ENCODE data around the gene ITIH4. TPM values are rescaled to one million over a fixed set of nuclear protein-coding genes. Genes with fewer than 3 reads are reported as not detected.

The ITIH4 gene
- total RNA-seq, 2 donors from 2014 or later = 21.8 to 24.5 TPM

DNA sequence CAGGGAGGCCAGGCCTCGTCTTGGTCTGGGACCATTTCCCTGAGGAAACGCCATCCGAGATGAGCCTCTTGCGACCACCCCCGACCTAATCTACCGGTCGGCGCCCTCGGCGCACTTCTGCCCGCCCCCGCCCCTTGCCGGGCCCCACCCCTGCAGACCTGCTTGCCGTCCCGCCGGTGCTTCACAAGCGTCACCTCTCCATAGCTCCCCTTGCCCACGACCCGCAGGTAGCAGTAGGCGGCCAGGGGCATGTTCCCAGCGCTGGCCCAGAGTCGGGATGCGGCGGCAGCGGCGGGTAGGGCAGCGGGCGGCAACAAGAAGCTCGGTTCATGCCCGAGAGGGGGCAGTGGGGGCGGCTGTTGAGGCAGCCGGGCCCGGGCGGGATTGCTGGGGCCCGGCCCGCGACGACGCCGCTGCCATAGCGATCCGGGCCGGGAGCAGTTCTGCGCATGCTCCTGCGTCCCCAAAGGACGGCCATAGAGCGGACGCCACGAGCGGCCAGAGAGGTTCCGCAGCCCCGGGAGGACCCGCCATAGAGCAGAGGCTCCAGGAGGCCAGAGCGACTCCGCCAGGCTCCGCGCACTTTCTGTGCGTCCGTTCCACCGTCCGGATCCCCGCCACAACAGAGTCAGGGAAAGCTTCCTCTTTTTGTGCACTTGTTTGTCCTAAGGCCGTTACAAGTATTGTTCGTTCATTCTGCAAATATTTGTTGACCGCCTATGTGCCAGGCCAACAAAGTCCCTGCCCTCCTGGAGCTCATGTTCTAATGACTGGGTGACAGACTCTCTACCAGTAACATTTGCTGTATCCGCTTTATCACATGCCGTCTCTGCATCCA lies 59.8 kb downstream of the ITIH4 start, which contains the start of gene NEK4:
Gene NEK4, minus strand, starts transcription at position 445 of the 838 bp plus-strand sequence. Its CDS starts 194 bp downstream, at position 251.
- DNase-seq = peak; percentile 94
- Mint-ChIP-seq H3K27me3 (ENCODE audit: low read depth) (no peaks in the 10 kb centered on the region), H3K27ac (peak within 1 kb of the TSS; percentile 85), H3K9me3 (no peaks in the 10 kb centered on the region), H3K36me3 (ENCODE audit: insufficient read depth in 2 of 2) (peaks cover 0 to 2% of the 10 kb centered on the region in 2 donors), H3K4me3 (peak within 1 kb of the TSS; percentile 85 to 91), H3K4me1 (ENCODE audit: low read depth) (peaks cover 21% of the 10 kb centered on the region)
- peak; percentile 98 for ATAC-seq (replicated peaks in 1 of 2)

DNA sequence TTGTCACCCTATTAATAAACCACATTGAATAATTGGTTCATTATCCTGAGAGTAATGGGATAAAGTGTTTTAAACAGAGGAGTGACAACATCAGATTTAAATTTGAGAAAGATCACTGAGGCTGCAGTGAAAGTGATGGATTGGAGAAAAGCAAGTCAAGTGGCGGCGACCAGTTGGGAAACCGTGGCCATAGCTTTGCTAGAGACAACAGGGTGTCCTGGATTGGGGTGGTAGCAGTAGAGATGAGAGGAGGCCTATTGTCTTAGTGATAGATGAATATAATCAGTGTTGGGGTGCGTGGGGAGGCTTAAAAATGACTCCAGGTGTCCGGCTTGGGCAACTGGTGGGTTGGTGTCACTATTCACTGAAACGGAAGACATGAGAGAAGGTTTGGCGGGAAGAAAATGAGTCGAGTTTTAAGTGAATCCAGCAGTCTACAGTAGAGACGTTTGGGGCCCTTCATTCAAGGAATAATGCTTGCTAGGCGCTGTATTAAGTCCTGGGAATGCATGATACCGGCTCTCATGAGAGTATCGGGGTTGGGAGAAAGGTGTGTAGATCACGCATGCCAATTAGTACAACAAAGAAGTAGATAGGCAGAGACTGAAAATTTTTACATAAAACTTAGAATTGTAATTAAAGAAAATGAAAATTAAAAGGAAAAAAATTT lies 60.6 kb downstream of the ITIH4 start:
- H3K9me3 Mint-ChIP-seq = no peaks in the 10 kb centered on the region
- no peaks in the 10 kb centered on the region for H3K27me3 Mint-ChIP-seq (ENCODE audit: low read depth)
- peaks cover 21% of the 10 kb centered on the region for H3K4me1 Mint-ChIP-seq (ENCODE audit: low read depth)
- DNase-seq = peak in 1 of 2 donors; percentile 3
- H3K4me3 Mint-ChIP-seq = peak overlapping the region; percentile 81 to 85
- H3K27ac Mint-ChIP-seq = peak overlapping the region; percentile 24
- no peak for ATAC-seq (replicated peaks in 1 of 2)
- H3K36me3 Mint-ChIP-seq (ENCODE audit: insufficient read depth in 2 of 2) = peaks cover 0 to 5% of the 10 kb centered on the region in 2 donors

GRCh38 chr3:52763466-52763865 lies 67.0 kb downstream of the ITIH4 start:
- H3K27me3 Mint-ChIP-seq (ENCODE audit: low read depth) = no peaks in the 10 kb centered on the region
- no peak overlapping the region for H3K4me3 Mint-ChIP-seq
- no peak for ATAC-seq (replicated peaks in 1 of 2)
- peaks cover 6% of the 10 kb centered on the region for H3K4me1 Mint-ChIP-seq (ENCODE audit: low read depth)
- peaks cover 5 to 13% of the 10 kb centered on the region in 2 donors for H3K36me3 Mint-ChIP-seq (ENCODE audit: insufficient read depth in 2 of 2)
- no peak for DNase-seq
- no peaks in the 10 kb centered on the region for H3K9me3 Mint-ChIP-seq
- no peak overlapping the region for H3K27ac Mint-ChIP-seq

Other genes with a start within 250 kb of the ITIH4 start
- gene PBRM1, start 144.8 kb downstream of the ITIH4 start, total RNA-seq = 10 to 100 TPM; 66.2 to 66.7 TPM
- gene GNL3, start 144.6 kb downstream of the ITIH4 start, total RNA-seq = 100 to 1,000 TPM; 131 to 158 TPM
- gene GLT8D1, start 124.9 kb downstream of the ITIH4 start, total RNA-seq = 10 to 100 TPM; 37.8 to 38.3 TPM
- 100 to 1,000 TPM; 100 to 111 TPM for gene SPCS1, start 124.6 kb downstream of the ITIH4 start, total RNA-seq
- gene NEK4, start 59.7 kb downstream of the ITIH4 start, total RNA-seq = 10 to 100 TPM; 15.9 to 25.6 TPM
- not detected for gene ITIH1, start 53.1 kb downstream of the ITIH4 start, total RNA-seq
- not detected for gene ITIH3, start 35.9 kb downstream of the ITIH4 start, total RNA-seq
- 1 to 10 TPM; 1.3 TPM for gene MUSTN1, start 4.3 kb upstream of the ITIH4 start, total RNA-seq
- gene STIMATE, start 66.9 kb upstream of the ITIH4 start, total RNA-seq = 10 to 100 TPM; 34.4 to 40.8 TPM
- 10 to 100 TPM; 24.9 to 26.3 TPM for gene SFMBT1, start 215.4 kb upstream of the ITIH4 start, total RNA-seq